K562 (cell line): ENCODE measurements around the gene HSD11B2. TPM values are rescaled to one million over a fixed set of nuclear protein-coding genes. Genes with fewer than 3 reads are reported as not detected.

Experiments
- ARNT ChIP-seq, 2 experiments: fragments of 450-650 bp; IDR thresholded peaks; 2 replicates each; pipeline ENCODE4 v1.6.1; 2016; ENCODE audit warnings: mild to moderate bottlenecking in 1 of 2
- HNRNPL ChIP-seq: fragments of 200-400 bp; formaldehyde crosslinking; IDR thresholded peaks from 2 replicates; pipeline ENCODE4 v1.6.1; 2017; ENCODE audit warnings: low read depth, mild to moderate bottlenecking, low read length
- KLF13 ChIP-seq: fragments of 450-650 bp; IDR thresholded peaks from 2 replicates; pipeline ENCODE4 v1.6.1; 2016; ENCODE audit warnings: missing genetic modification characterization, low read depth, mild to moderate bottlenecking, missing compliant biosample characterization, moderate library complexity, borderline replicate concordance
- KLF16 ChIP-seq: IDR thresholded peaks from 2 replicates; pipeline ENCODE4 v1.6.1; 2016; ENCODE audit warnings: antibody characterized with exemption
- MAZ ChIP-seq, 2 experiments: fragments of 450-650 bp in 1 of 2; sonication (generic) in 1 of 2; formaldehyde crosslinking; IDR thresholded peaks in 1 of 2; conservative IDR thresholded peaks in 1 of 2; 2 replicates each; pipeline versions ENCODE4 v1.4.0 to v1.5.0; 2020; ENCODE audit warnings: mild to moderate bottlenecking in 1 of 2, missing genetic modification reagents in 1 of 2
- MED1 ChIP-seq: sonication (generic); formaldehyde crosslinking; IDR thresholded peaks from 2 replicates; pipeline ENCODE4 v1.8.1; 2023; ENCODE audit warnings: missing genetic modification reagents, borderline replicate concordance
- MEF2A ChIP-seq: IDR thresholded peaks from 2 replicates; pipeline ENCODE4 v1.6.1; 2011; ENCODE audit warnings: low read depth, mild to moderate bottlenecking, low read length, moderate library complexity; ENCODE audit not compliant: control insufficient read depth
- NFXL1 ChIP-seq: fragments of 450-650 bp; formaldehyde crosslinking; IDR thresholded peaks from 2 replicates; pipeline ENCODE4 v1.4.0; 2021; ENCODE audit warnings: mild to moderate bottlenecking
- PRPF4 ChIP-seq: fragments of 200-400 bp; formaldehyde crosslinking; IDR thresholded peaks from one replicate; pipeline ENCODE4 v1.6.1; 2017; ENCODE audit warnings: low read length, low read depth, mild to moderate bottlenecking; ENCODE audit not compliant: insufficient read depth, poor library complexity, severe bottlenecking
- RB1 ChIP-seq: fragments of 450-650 bp; IDR thresholded peaks from 2 replicates; pipeline ENCODE4 v1.6.1; 2017; ENCODE audit warnings: low read depth, mild to moderate bottlenecking
- YBX1 ChIP-seq: fragments of 450-650 bp; IDR thresholded peaks from 2 replicates; pipeline ENCODE4 v1.7.1; 2016; ENCODE audit warnings: mild to moderate bottlenecking
- ZHX1 ChIP-seq: fragments of 150-350 bp; conservative IDR thresholded peaks from 2 replicates; pipeline ENCODE4 v1.6.1; 2014; ENCODE audit warnings: low read length
- ZNF740 ChIP-seq, 3 experiments: fragments of 200-800 bp in 1 of 3; sonication (Bioruptor generic) in 1 of 3; sonication (generic) in 1 of 3; formaldehyde crosslinking in 1 of 3; IDR thresholded peaks; 2 replicates each; pipeline versions ENCODE4 v1.6.1 to v1.8.0; 2016 to 2022; ENCODE audit warnings: mild to moderate bottlenecking in 2 of 3, missing compliant biosample characterization in 2 of 3, missing genetic modification characterization in 2 of 3, missing genetic modification reagents in 1 of 3
- polyA plus RNA-seq, 8 experiments: library from polyadenylated mRNA; depleted of rRNA in 4 of 8; stranded (reverse) in 5 of 8; unstranded in 3 of 8; fragments of >200 nt; fragmentation: Nextera tagmentation in 2 of 8; fragmentation: Illumina TruSeq in 1 of 8; extraction: Ambion mirVana in 2 of 8; extraction: Trizol in 1 of 8; gene quantifications; 2 replicates each; pipeline versions ENCODE4 v1.2.1 to v1.2.3, GENCODE V29; 2011 to 2014; ENCODE audit warnings: inconsistent platforms in 1 of 8, missing spikeins in 1 of 8
- total RNA-seq, 7 experiments: library from RNA; depleted of rRNA in 6 of 7; stranded (reverse); fragments of >200 nt in 6 of 7; fragmentation: Illumina TruSeq in 2 of 7; extraction: Trizol in 2 of 7; gene quantifications; 2 replicates each; pipeline versions ENCODE4 v1.2.1 to v1.2.3, GENCODE V29; 2011 to 2021; ENCODE audit warnings: low replicate concordance in 1 of 7

The HSD11B2 gene
- total and polyA plus RNA-seq, 9 of the 15 experiments (the other 6 are each of a cell fraction or from before 2014, with no cell fraction given) = 0.08 to 2.0 (median 0.79) TPM

GRCh38 chr16:67454104-67454503, 23.2 kb downstream of the HSD11B2 start (continued):
- TF ChIP-seq PRPF4 = no peak
- no peak for TF ChIP-seq MED1
- TF ChIP-seq HNRNPL = no peak
- no peak for TF ChIP-seq MEF2A
- TF ChIP-seq ZHX1 = no peak
- TF ChIP-seq YBX1 = no peak
- TF ChIP-seq KLF13 = no peak
- no peak for TF ChIP-seq MAZ (CRISPR knock-in tag; conservative IDR thresholded peaks at IDR 0.05 in 1 of 2, IDR thresholded peaks at IDR 0.05 in 1 of 2)
- no peak for TF ChIP-seq ZNF740 (CRISPR knock-in tag; IDR thresholded peaks at IDR 0.05)
- TF ChIP-seq ZNF740 (tag; IDR thresholded peaks at IDR 0.05) = no peak
- no peak for TF ChIP-seq ARNT (IDR thresholded peaks at IDR 0.05)
- TF ChIP-seq KLF16 = no peak
- TF ChIP-seq RB1 = no peak
- TF ChIP-seq NFXL1 (CRISPR knock-in tag) = no peak
